Measurements from ENCODE around the gene CA12.
A peak's percentile ranks its signal among the peaks of the same experiment; 100 is the strongest.
"Not testable (repeated sequence)": the region's sequence is repeated elsewhere in the genome, so short reads cannot be mapped to it uniquely, and the experiment has no call there.

The CA12 gene

DNA sequence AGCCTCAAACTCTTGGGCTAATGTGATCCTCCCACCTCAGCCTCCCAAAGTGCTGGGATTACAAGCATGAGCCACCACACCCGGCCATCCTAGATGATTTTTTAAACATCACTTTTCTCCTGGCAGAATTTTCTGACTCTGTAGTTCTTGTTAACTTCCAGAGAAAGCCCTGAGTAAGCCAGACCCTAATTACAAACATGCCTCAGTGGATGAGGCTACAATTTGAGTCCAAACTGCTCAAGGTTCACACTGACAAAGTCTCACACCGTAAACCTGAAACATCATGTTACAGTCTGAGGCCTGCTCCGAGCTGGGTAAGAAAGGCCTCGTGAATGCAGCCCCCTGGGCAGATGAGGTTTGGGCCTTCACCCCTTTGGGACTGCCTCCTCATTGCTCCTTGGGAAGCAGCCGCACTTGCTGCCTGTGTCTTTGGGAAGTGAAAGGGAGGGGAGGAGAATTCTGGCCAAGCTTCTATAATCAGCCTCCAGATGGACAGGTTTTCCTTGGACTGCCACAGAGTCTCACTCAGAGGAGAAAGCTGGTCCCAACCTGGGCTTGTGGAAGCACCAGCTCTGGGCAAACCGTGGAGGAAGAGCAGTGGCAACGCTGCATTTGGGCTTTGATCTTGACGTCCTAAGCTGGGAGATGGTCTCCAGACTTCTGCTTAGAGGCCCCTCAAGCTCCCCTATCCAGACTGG, 46.0 kb downstream of the CA12 start:
- DNase-seq (ENCODE audit: low read depth): no peak

DNA sequence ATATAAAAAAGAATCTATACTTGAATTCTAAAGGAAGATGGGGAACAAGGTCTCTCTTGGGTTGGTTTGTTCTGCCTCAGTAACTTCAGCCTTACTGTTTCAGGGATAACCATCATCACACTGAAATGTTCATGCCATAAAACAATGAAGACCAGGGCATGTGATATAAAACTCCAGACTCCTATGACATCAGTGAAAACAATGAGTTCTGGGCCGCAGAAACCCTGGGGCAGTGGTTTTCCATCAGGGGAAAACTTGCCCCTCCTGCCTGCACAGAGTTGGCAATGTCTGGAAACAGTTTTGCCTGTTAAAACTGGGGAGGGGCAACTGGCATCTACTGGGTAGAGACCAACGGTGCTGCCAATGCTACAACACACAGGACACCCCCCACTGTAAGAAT, 46.8 kb downstream of the CA12 start:
- no peak for DNase-seq (ENCODE audit: low read depth)

DNA sequence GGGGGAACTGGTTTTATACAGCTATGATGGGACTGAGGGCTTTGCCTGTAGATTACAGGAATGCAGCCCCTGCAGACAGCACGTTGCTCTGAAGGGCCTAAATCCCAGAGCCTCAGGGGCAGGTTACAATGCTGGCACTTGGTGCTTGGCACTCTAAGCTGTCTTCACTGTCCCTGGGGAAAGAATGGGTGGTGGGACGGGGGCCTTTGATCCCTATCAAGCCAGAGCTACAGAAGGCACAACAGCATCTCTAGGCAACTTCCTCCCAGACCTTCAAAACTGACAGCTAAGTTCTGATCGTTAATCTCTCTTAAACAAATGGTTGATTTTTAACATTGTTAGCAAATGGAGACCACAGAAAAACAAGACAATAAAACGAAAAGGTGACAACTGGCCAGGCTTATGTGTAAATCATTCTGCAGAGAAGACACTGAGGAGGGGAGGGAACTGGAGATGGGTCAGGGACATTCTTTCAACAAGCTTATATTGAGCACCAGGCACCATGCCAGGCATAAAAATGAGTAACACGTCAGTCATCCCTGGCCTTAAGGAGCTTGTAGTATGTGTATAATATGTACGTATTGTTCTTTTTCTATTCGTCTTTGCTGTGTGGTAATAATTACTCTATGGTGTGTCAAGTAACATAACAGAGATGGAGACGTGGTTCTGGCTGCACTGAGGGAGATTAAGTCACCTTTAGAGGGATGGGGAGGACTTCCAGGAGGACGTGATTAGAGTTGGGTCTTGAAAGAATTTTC, 49.1 kb downstream of the CA12 start:
- peak; percentile 93 for DNase-seq (ENCODE audit: low read depth)

GRCh38 chr15:63331456-63331855, 50.2 kb downstream of the CA12 start:
- DNase-seq (ENCODE audit: low read depth): peak; percentile 63

DNA sequence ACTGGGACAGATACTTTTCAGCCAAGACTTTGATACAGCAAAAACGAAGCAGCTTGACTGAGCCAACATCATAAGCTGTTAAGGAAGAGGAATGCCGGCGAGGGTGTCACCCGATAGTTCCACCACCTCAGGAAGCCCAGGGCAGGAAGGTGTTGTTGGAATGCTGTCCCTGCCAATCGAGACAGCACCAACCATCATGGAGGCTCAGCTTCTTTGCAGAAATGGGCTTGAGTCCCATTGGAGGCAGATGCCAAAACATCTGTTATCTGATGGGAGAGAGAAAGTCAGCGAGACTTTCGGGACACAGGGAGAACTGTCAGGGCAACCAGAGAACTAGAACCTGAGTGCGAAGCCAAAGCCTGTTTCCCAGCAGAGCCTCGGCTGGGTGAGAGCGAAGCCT, 50.7 kb downstream of the CA12 start:
- no peak for DNase-seq (ENCODE audit: low read depth)

- no peak for DNase-seq (ENCODE audit: low read depth)
Observed at GRCh38 chr15:63329567-63330350, 51.9 kb downstream of the CA12 start.

DNA sequence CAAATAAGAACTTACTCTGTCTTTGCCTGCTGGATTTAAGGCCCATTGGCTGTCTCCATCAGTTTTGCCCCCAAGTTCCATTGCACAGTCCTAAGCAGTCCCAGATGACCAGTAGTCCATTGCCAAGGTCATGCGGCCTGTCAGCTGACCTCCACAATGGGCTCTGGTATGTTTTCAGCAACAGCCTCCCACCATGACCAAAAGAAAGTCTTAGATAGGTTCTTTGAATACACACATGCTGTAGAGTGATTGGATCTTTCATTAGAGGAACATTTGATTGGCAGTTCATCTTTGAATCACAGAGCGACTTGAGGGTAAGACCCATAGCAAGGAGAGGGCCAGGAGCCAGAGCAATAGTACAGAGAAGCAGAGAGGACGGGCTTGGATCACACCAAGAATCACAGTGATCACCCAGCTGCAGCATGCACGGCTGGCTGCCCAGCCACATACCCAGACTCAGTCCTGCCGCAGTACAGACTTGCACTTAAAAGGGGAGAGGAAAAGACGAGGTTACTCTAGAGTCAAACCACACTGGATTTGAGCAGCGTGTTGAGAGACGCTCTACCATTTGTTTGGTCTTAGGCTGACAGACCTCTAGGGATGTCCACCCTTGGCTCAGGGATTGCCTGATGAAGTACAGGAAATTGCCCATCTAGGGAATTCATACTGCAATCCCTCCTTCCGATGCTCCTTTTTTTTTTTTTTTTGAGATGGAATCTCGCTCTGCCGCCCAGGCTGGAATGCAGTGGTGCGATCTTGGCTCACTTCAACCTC, 53.8 kb downstream of the CA12 start:
- no peak for DNase-seq (ENCODE audit: low read depth)

GRCh38 chr15:63324770-63325169, 56.9 kb downstream of the CA12 start:
- DNase-seq (ENCODE audit: low read depth): no peak

GRCh38 chr15:63323798-63324563, 57.7 kb downstream of the CA12 start:
- DNase-seq (ENCODE audit: low read depth): no peak

- no peak for DNase-seq (ENCODE audit: low read depth)
Observed at GRCh38 chr15:63322541-63322940, 59.1 kb downstream of the CA12 start.

- DNase-seq (ENCODE audit: low read depth): no peak
Observed at GRCh38 chr15:63321462-63321861, 60.2 kb downstream of the CA12 start.

DNA sequence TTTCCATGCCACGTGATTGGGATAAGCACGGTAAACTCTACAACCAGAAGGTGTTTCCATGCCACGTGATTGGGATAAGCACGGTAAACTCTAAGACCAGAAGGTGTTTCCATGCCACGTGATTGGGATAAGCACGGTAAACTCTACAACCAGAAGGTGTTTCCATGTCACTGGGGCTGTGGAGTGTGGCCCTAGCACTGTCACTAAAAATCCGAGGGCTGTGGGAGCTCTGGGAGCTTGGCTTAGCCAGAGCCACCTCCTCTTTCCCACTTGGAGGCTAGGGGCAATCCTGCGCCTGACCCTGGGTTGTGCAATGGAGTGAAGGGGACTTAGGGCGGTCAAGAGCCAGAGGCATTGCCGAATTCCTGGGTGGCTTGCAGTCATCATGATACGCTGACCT, 60.7 kb downstream of the CA12 start:
- not testable (repeated sequence) for DNase-seq (ENCODE audit: low read depth)

GRCh38 chr15:63320446-63320845, 61.2 kb downstream of the CA12 start:
- not testable (repeated sequence) for DNase-seq (ENCODE audit: low read depth)

GRCh38 chr15:63319065-63319464, 62.6 kb downstream of the CA12 start:
- peak; percentile 57 for DNase-seq (ENCODE audit: low read depth)

DNA sequence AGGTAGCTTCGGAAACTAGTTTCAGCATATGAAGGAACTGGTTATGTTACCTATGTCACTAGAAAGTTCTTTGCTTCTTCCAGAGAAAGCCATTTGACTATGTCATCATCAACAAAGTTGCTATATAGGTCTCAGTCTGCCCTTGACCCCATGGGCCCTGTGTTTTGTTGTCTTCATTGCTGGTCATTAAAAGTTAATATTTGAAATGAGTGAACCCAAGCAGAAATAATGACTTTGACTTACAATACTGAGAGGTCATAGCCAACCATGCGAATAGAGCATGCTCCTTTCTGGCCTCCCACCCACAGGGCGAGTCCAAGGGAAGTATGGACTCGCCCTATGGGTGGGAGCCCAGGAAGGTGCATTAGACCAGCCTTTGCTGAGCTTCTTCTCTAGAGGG, 63.3 kb downstream of the CA12 start:
- no peak for DNase-seq (ENCODE audit: low read depth)

DNA sequence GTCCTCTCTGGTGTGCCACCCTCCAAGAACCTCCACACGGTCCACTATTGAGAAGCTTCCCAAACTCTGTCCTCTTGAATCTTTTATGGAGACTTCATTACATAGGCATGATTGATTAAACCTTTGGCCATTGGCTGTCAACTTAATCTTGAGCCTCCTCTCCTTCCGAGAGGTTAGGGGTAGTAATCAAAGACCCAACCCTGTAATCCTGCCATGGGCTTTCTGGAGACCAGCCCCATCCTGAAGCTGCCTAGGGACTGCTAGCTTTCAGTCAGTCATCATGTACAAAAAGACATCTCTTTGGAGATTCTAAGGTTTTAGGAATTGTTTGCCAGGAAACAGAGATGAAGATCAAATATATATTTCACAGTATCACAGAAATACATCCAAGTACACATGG, 67.2 kb downstream of the CA12 start:
- DNase-seq (ENCODE audit: low read depth): no peak

GRCh38 chr15:63313825-63314224, 67.8 kb downstream of the CA12 start:
- DNase-seq (ENCODE audit: low read depth): no peak

GRCh38 chr15:63312286-63312685, 69.4 kb downstream of the CA12 start:
- no peak for DNase-seq (ENCODE audit: low read depth)

DNA sequence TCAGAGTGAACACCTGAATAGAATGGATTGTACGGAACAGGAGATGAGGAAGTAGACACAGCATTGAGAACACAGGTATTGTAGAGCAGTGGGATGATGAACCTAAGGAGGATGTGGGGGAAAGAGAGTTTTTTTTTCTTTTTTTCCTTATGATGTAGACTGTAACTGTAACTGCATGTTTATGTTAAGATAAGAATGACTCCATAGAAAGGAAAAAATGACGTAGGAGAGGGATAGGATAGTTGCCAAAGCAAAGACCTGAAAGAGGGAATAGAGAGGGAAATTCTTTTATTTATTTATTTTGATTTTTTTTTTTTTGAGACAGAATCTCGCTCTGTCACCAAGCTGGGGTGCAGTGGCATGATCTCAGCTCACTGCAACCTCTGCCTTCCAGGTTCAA, 71.0 kb downstream of the CA12 start:
- no peak for DNase-seq (ENCODE audit: low read depth)

- no peak for DNase-seq (ENCODE audit: low read depth)
Observed at GRCh38 chr15:63308947-63309346, 72.7 kb downstream of the CA12 start.

GRCh38 chr15:63308491-63308890, 73.2 kb downstream of the CA12 start:
- DNase-seq (ENCODE audit: low read depth): no peak

Data from ELR (cell line).